ENCODE data around the gene FAM83G.
A peak's percentile ranks its signal among the peaks of the same experiment; 100 is the strongest.

The FAM83G gene

DNA sequence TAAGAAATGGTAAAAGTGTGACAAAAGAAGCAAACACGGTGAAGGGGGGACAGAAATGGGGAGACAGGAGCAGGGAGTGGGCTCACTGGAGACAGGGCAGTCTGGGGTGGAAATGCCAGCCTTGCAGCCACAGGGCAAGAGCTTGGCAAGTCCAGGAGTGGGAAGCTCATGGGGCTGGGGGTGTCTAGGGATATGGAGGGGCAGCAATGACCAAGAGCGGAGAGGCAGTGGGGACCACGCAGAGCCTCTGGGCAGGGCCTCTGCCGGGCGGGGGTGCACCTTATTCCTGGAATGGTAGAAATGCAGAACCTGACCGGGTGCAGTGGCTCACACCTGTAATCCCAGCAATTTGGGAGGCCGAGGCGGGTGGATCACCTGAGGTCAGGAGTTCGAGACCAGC is 40.0 kb downstream of the FAM83G start:
- Histone ChIP-seq H2BK120ac (ENCODE audit: low read depth, low read length) (peak overlapping the region; percentile 10), H2BK5ac (ENCODE audit: low read length) (no peak overlapping the region), H3K14ac (ENCODE audit: low read length) (peak overlapping the region; percentile 47), H3K4me1 (ENCODE audit: control insufficient read depth in 2 of 2, insufficient read depth in 1 of 2, low read depth in 1 of 2, low read length in 2 of 2) (peaks cover 41 to 43% of the 10 kb centered on the region in 2 donors), H2BK12ac (ENCODE audit: low read length) (peak overlapping the region; percentile 97), H2AK5ac (ENCODE audit: low read depth, low read length) (peak overlapping the region; percentile 99), H3K4me2 (ENCODE audit: insufficient read depth, low read length, poor library complexity, severe bottlenecking) (no peak overlapping the region), H3K4ac (ENCODE audit: low read length) (peak overlapping the region; percentile 71), H3K79me1 (ENCODE audit: low read depth, low read length) (peaks cover 3% of the 10 kb centered on the region), H4K8ac (ENCODE audit: low read depth, low read length) (no peak overlapping the region), H4K91ac (ENCODE audit: low read depth, low read length, poor library complexity) (peak overlapping the region; percentile 42), H3K9ac (ENCODE audit: low read depth, low read length, poor library complexity) (no peak overlapping the region), H3K23ac (ENCODE audit: low read depth, low read length, poor library complexity) (no peak overlapping the region), H2BK15ac (ENCODE audit: low read length) (peak overlapping the region; percentile 98), H2AFZ (ENCODE audit: low read length) (no peak overlapping the region), H3K27me3 (ENCODE audit: control insufficient read depth in 3 of 3, insufficient read depth in 3 of 3, low read depth in 1 of 3, low read length in 3 of 3) (no peaks in the 10 kb centered on the region), H3K27ac (replicated peaks; ENCODE audit: low read length) (no peak overlapping the region), H3K9me3 (replicated peaks in 1 of 2; ENCODE audit: control insufficient read depth in 2 of 2, insufficient read depth in 1 of 2, low read depth in 1 of 2, low read length in 2 of 2) (no peaks in the 10 kb centered on the region), H3K18ac (ENCODE audit: low read length) (peak overlapping the region; percentile 78), H3K4me3 (ENCODE audit: low read length in 2 of 2) (no peak overlapping the region), H3K36me3 (replicated peaks in 1 of 2; ENCODE audit: control insufficient read depth in 2 of 2, insufficient read depth in 2 of 2, low read length in 2 of 2) (no peaks in the 10 kb centered on the region)
- DNase-seq (ENCODE audit: low spot score): no peak
- no CpG with 5 or more reads among the region's 9 CpGs for WGBS, 2 donors (ENCODE audit: extremely low coverage in 2 of 2, insufficient read length in 2 of 2, insufficient replicate concordance in 1 of 2)

DNA sequence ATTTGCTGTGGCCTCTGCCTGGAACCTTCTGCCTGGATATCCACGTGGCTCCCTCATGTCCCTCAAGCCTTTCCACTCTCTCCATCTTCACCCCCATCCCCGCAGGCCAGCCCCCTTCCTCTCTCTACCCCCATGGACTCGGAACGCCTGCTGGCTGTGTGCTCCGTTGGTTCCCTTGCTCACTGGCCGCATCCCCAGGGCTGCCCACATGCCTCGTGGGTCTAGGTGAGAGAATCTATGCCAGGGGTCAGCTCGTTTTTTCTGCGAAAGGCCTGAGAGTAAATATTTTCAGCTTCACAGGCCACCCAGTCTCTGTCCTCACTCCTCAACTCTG is 40.6 kb downstream of the FAM83G start:
- DNase-seq (ENCODE audit: low spot score): no peak
- Histone ChIP-seq H2BK15ac (ENCODE audit: low read length) (peak overlapping the region; percentile 98), H3K4me1 (ENCODE audit: control insufficient read depth in 2 of 2, insufficient read depth in 1 of 2, low read depth in 1 of 2, low read length in 2 of 2) (peaks cover 39 to 40% of the 10 kb centered on the region in 2 donors), H3K79me1 (ENCODE audit: low read depth, low read length) (peaks cover 3% of the 10 kb centered on the region), H3K14ac (ENCODE audit: low read length) (no peak overlapping the region), H2BK120ac (ENCODE audit: low read depth, low read length) (peak overlapping the region; percentile 10), H3K27me3 (ENCODE audit: control insufficient read depth in 3 of 3, insufficient read depth in 3 of 3, low read depth in 1 of 3, low read length in 3 of 3) (no peaks in the 10 kb centered on the region), H3K23ac (ENCODE audit: low read depth, low read length, poor library complexity) (no peak overlapping the region), H2AK5ac (ENCODE audit: low read depth, low read length) (peak overlapping the region; percentile 99), H3K18ac (ENCODE audit: low read length) (peak overlapping the region; percentile 89), H2BK5ac (ENCODE audit: low read length) (peak overlapping the region; percentile 95), H3K4me3 (ENCODE audit: low read length in 2 of 2) (no peak overlapping the region), H3K9me3 (replicated peaks in 1 of 2; ENCODE audit: control insufficient read depth in 2 of 2, insufficient read depth in 1 of 2, low read depth in 1 of 2, low read length in 2 of 2) (no peaks in the 10 kb centered on the region), H3K27ac (replicated peaks; ENCODE audit: low read length) (no peak overlapping the region), H4K91ac (ENCODE audit: low read depth, low read length, poor library complexity) (no peak overlapping the region), H3K9ac (ENCODE audit: low read depth, low read length, poor library complexity) (no peak overlapping the region), H3K4me2 (ENCODE audit: insufficient read depth, low read length, poor library complexity, severe bottlenecking) (no peak overlapping the region), H4K8ac (ENCODE audit: low read depth, low read length) (no peak overlapping the region), H3K4ac (ENCODE audit: low read length) (peak overlapping the region; percentile 71), H2BK12ac (ENCODE audit: low read length) (peak overlapping the region; percentile 97), H2AFZ (ENCODE audit: low read length) (no peak overlapping the region), H3K36me3 (replicated peaks in 1 of 2; ENCODE audit: control insufficient read depth in 2 of 2, insufficient read depth in 2 of 2, low read length in 2 of 2) (no peaks in the 10 kb centered on the region)
- WGBS, 2 donors (ENCODE audit: extremely low coverage in 2 of 2, insufficient read length in 2 of 2, insufficient replicate concordance in 1 of 2): no CpG with 5 or more reads among the region's 9 CpGs

DNA sequence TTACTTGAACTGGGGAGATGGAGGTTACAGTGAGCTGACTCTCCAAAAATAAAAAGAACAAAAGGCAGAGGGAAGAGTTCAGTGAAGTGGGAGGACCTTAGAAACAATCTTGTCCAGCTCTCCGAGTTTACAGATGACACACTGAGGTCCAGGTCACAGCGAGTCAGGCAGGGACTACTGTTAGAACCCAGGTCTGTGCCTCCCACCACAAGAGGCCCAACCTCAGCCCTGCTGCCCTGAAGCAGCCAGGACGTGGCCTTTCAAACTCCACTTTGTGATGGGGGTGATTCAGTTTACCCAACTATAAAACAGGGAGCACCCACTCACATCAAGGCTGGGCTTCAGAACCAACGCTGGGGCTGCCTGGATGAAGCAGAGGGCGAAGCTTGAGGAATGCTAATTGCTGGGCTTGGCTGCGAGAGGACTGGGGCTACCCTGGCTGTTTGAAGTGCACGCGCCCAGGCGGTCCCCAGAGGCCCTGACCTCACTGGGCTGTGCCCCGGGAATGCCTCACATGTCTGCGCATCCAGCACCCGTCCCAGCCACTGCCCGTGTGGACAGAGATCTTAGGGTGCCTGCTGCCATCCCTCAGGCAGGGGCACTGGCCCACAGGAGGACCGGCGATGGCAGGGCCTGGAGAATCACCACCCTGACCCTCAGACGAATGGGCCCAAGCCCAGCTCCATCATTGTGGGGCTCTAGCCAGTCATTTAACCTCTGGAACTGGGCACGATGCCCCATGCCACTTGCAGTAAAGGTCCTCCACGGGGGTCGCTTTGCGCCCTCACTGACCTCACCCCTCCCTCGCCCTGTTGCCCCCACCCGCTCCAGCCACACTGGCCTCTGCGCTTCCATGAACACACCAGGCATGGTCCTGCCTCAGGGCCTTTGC is 41.2 kb downstream of the FAM83G start:
- no peak overlapping the region for H3K4me3 ChIP-seq (ENCODE audit: low read length in 2 of 2)
- H3K4ac ChIP-seq (ENCODE audit: low read length): peak overlapping the region; percentile 1
- peak overlapping the region; percentile 89 for H3K18ac ChIP-seq (ENCODE audit: low read length)
- H3K14ac ChIP-seq (ENCODE audit: low read length): peak overlapping the region; percentile 83
- H3K4me1 ChIP-seq (ENCODE audit: control insufficient read depth in 2 of 2, insufficient read depth in 1 of 2, low read depth in 1 of 2, low read length in 2 of 2): peaks cover 35 to 36% of the 10 kb centered on the region in 2 donors
- no peak overlapping the region for H3K9ac ChIP-seq (ENCODE audit: low read depth, low read length, poor library complexity)
- H3K27me3 ChIP-seq (ENCODE audit: control insufficient read depth in 3 of 3, insufficient read depth in 3 of 3, low read depth in 1 of 3, low read length in 3 of 3): no peaks in the 10 kb centered on the region
- peak overlapping the region; percentile 91 for H2BK12ac ChIP-seq (ENCODE audit: low read length)
- H2AFZ ChIP-seq (ENCODE audit: low read length): no peak overlapping the region
- no peak overlapping the region for H3K27ac ChIP-seq (replicated peaks; ENCODE audit: low read length)
- peak overlapping the region; percentile 99 for H2AK5ac ChIP-seq (ENCODE audit: low read depth, low read length)
- no peak overlapping the region for H4K8ac ChIP-seq (ENCODE audit: low read depth, low read length)
- peak overlapping the region; percentile 98 for H2BK15ac ChIP-seq (ENCODE audit: low read length)
- H3K79me1 ChIP-seq (ENCODE audit: low read depth, low read length): no peaks in the 10 kb centered on the region
- H4K91ac ChIP-seq (ENCODE audit: low read depth, low read length, poor library complexity): no peak overlapping the region
- H2BK5ac ChIP-seq (ENCODE audit: low read length): peak overlapping the region; percentile 95
- H2BK120ac ChIP-seq (ENCODE audit: low read depth, low read length): peak overlapping the region; percentile 10
- WGBS, 2 donors (ENCODE audit: extremely low coverage in 2 of 2, insufficient read length in 2 of 2, insufficient replicate concordance in 1 of 2): no CpG with 5 or more reads among the region's 23 CpGs
- H3K9me3 ChIP-seq (replicated peaks in 1 of 2; ENCODE audit: control insufficient read depth in 2 of 2, insufficient read depth in 1 of 2, low read depth in 1 of 2, low read length in 2 of 2): no peaks in the 10 kb centered on the region
- H3K4me2 ChIP-seq (ENCODE audit: insufficient read depth, low read length, poor library complexity, severe bottlenecking): no peak overlapping the region
- peak overlapping the region; percentile 50 for H3K23ac ChIP-seq (ENCODE audit: low read depth, low read length, poor library complexity)
- no peaks in the 10 kb centered on the region for H3K36me3 ChIP-seq (replicated peaks in 1 of 2; ENCODE audit: control insufficient read depth in 2 of 2, insufficient read depth in 2 of 2, low read length in 2 of 2)
- DNase-seq (ENCODE audit: low spot score): no peak

DNA sequence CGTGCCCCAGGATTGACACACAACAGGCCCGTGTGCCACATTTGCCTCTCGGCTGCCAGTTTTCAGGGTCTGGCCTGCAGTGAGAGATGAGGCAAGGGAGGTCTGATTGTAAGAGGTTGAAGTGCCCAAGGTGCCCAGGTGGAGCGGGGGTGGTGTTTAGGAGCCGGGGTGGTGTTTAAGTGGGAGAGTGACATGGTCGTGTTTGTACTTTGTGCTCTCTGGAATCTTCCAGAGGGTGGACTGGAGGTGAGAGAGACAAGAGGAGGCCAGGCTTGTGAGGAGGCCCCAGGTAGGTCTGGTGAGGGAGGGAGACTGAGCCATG is 42.1 kb downstream of the FAM83G start:
- Histone ChIP-seq H3K79me1 (ENCODE audit: low read depth, low read length) (no peaks in the 10 kb centered on the region), H3K27ac (replicated peaks; ENCODE audit: low read length) (no peak overlapping the region)

More for the DNA sequence above, 42.1 kb downstream of the FAM83G start:
- no peak overlapping the region for H4K8ac ChIP-seq (ENCODE audit: low read depth, low read length)
- no CpG with 5 or more reads among the region's 6 CpGs for WGBS, 2 donors (ENCODE audit: extremely low coverage in 2 of 2, insufficient read length in 2 of 2, insufficient replicate concordance in 1 of 2)
- no peak for DNase-seq (ENCODE audit: low spot score)
- no peak overlapping the region for H2BK12ac ChIP-seq (ENCODE audit: low read length)
- no peaks in the 10 kb centered on the region for H3K27me3 ChIP-seq (ENCODE audit: control insufficient read depth in 3 of 3, insufficient read depth in 3 of 3, low read depth in 1 of 3, low read length in 3 of 3)
- H2BK120ac ChIP-seq (ENCODE audit: low read depth, low read length): no peak overlapping the region
- H3K9me3 ChIP-seq (replicated peaks in 1 of 2; ENCODE audit: control insufficient read depth in 2 of 2, insufficient read depth in 1 of 2, low read depth in 1 of 2, low read length in 2 of 2): no peaks in the 10 kb centered on the region
- H2AFZ ChIP-seq (ENCODE audit: low read length): peak overlapping the region; percentile 76
- H3K4ac ChIP-seq (ENCODE audit: low read length): no peak overlapping the region
- peak overlapping the region; percentile 23 for H2BK15ac ChIP-seq (ENCODE audit: low read length)
- no peak overlapping the region for H3K4me3 ChIP-seq (ENCODE audit: low read length in 2 of 2)
- peak overlapping the region; percentile 72 for H2AK5ac ChIP-seq (ENCODE audit: low read depth, low read length)
- no peak overlapping the region for H4K91ac ChIP-seq (ENCODE audit: low read depth, low read length, poor library complexity)
- H2BK5ac ChIP-seq (ENCODE audit: low read length): no peak overlapping the region
- no peak overlapping the region for H3K9ac ChIP-seq (ENCODE audit: low read depth, low read length, poor library complexity)
- H3K4me1 ChIP-seq (ENCODE audit: control insufficient read depth in 2 of 2, insufficient read depth in 1 of 2, low read depth in 1 of 2, low read length in 2 of 2): peaks cover 26 to 28% of the 10 kb centered on the region in 2 donors
- no peaks in the 10 kb centered on the region for H3K36me3 ChIP-seq (replicated peaks in 1 of 2; ENCODE audit: control insufficient read depth in 2 of 2, insufficient read depth in 2 of 2, low read length in 2 of 2)
- H3K23ac ChIP-seq (ENCODE audit: low read depth, low read length, poor library complexity): no peak overlapping the region
- H3K4me2 ChIP-seq (ENCODE audit: insufficient read depth, low read length, poor library complexity, severe bottlenecking): no peak overlapping the region
- H3K14ac ChIP-seq (ENCODE audit: low read length): no peak overlapping the region
- peak overlapping the region; percentile 20 for H3K18ac ChIP-seq (ENCODE audit: low read length)
